Sigmoid colon (tissue), 7 donors: ENCODE data around the gene SMYD5. TPM values are rescaled to one million over a fixed set of nuclear protein-coding genes. Genes with fewer than 3 reads are reported as not detected.

Experiments
- DNase-seq: peaks from one replicate; pipeline ENCODE4 v3.0.0-alpha.2; 2019
- H3K27ac ChIP-seq, 4 donors: fragments of 200-600 bp; sonication (generic); one replicate each; pipeline ENCODE4 v1.5.1; 2016 to 2019; ENCODE audit warnings: mild to moderate bottlenecking in 1 of 4
- H3K27me3 ChIP-seq, 3 donors: fragments of 200-600 bp; sonication (generic); one replicate each; pipeline ENCODE4 v1.5.1; 2019; ENCODE audit warnings: mild to moderate bottlenecking in 1 of 3
- H3K36me3 ChIP-seq, 4 donors: fragments of 200-600 bp; sonication (generic); one replicate each; pipeline ENCODE4 v1.5.1; 2016 to 2019
- H3K4me1 ChIP-seq, 4 donors: fragments of 200-600 bp; sonication (generic); one replicate each; pipeline ENCODE4 v1.5.1; 2017 to 2019
- H3K4me3 ChIP-seq, 4 donors: fragments of 200-600 bp; sonication (generic); one replicate each; pipeline ENCODE4 v1.5.1; 2017 to 2019; ENCODE audit warnings: mild to moderate bottlenecking in 2 of 4, moderate library complexity in 1 of 4
- H3K9me3 ChIP-seq, 4 donors: fragments of 200-600 bp in 3 of 4; sonication (generic) in 3 of 4; one replicate each; pipeline versions ENCODE4 v1.5.1 to v1.6.1; 2013 to 2019
- CTCF ChIP-seq, 4 experiments: fragments of 450-650 bp in 3 of 4; fragments of 200-600 bp in 1 of 4; IDR thresholded peaks; one replicate each; pipeline ENCODE4 v1.5.1; 2016 to 2019; ENCODE audit warnings: antibody characterized with exemption in 4 of 4, mild to moderate bottlenecking in 3 of 4, moderate library complexity in 2 of 4
- EP300 ChIP-seq, 4 donors: sonication (generic); formaldehyde crosslinking; IDR thresholded peaks; one replicate each; pipeline ENCODE4 v1.6.1; 2017; ENCODE audit warnings: antibody characterized with exemption in 4 of 4
- POLR2A ChIP-seq, 2 donors: fragments of 450-650 bp; IDR thresholded peaks; one replicate each; pipeline ENCODE4 v1.6.1; 2016; ENCODE audit warnings: antibody characterized with exemption in 2 of 2, mild to moderate bottlenecking in 2 of 2, moderate library complexity in 2 of 2
- POLR2AphosphoS5 ChIP-seq, 4 donors: sonication (generic); formaldehyde crosslinking; IDR thresholded peaks; one replicate each; pipeline ENCODE4 v1.6.1; 2017; ENCODE audit warnings: antibody characterized with exemption in 4 of 4
- WGBS, 2 donors: extraction: QIAGEN DNeasy Blood & Tissue Kit; methylation state at CpG; one replicate each; pipeline ENCODE4 v1.1.7; 2013; 5-methylcytosine and 5-hydroxymethylcytosine counted together
- intact Hi-C: fragments of 100-400 bp; cut with DNase I; formaldehyde crosslinking; loops from one replicate; pipeline ENCODE4 v1.15.1; 2023
- polyA plus RNA-seq, 3 donors: library from polyadenylated mRNA; stranded (reverse); fragments of 200-250 nt; gene quantifications; one replicate each; pipeline ENCODE4 v1.2.3, GENCODE V29; 2013
- total RNA-seq, 4 donors: library from RNA; depleted of rRNA; stranded (reverse); fragments of >200 nt; gene quantifications; one replicate each; pipeline ENCODE4 v1.1.0, GENCODE V29; 2016
- donor health status: healthy with polysubstance abuse.
- donor health status: Bipolar disorder and iron deficiency.
- donor health status: healthy.

Gene SMYD5
- total and polyA plus RNA-seq, 7 donors: 5.3 to 18.2 (median 7.8) TPM

- Histone ChIP-seq H3K27ac (no peak overlapping the region), H3K36me3 (peaks cover 0 to 48% (median 12%) of the 10 kb centered on the region in 4 donors), H3K27me3 (no peaks in the 10 kb centered on the region)
These were observed 4.3 kb downstream of the SMYD5 start for GRCh38 chr2:73218298-73218697.

DNA sequence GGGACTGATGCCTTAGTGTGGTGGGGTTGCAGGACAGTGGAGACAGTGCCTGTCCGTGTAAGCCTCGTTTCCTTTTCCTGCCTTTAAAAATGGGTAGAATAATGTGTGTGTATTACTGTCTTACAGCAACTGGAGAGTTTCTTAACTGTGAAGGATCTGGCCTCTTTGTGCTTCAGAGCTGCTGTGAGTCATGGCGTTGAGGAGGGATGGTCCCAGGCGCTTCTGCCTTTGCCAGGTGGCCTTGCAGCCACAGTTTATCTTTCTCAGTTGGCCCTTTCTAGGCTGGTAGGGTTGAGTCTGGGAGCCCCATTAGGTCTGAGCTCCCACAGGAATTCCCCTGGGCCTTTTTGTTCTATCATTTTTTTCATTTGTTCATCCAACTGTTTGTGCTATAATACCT lies 9.8 kb downstream of the SMYD5 start:
- Histone ChIP-seq H3K36me3 (peaks cover 6 to 98% (median 30%) of the 10 kb centered on the region in 4 donors), H3K27me3 (no peaks in the 10 kb centered on the region), H3K4me1 (no peaks in the 10 kb centered on the region), H3K27ac (no peak overlapping the region), H3K9me3 (no peaks in the 10 kb centered on the region), H3K4me3 (no peak overlapping the region)
- TF ChIP-seq CTCF (IDR thresholded peaks at IDR 0.05) (no peak), POLR2AphosphoS5 (IDR thresholded peaks at IDR 0.05) (no peak), POLR2A (IDR thresholded peaks at IDR 0.05) (no peak), EP300 (IDR thresholded peaks at IDR 0.05) (no peak)
- WGBS, 2 donors: 90 to 93% methylated on average over 4 of the region's 4 CpGs
- intact Hi-C loops: no loop called here
- no peak for DNase-seq

More at GRCh38 chr2:73218298-73218697, 4.3 kb downstream of the SMYD5 start:
- no peak for DNase-seq
- TF ChIP-seq CTCF (IDR thresholded peaks at IDR 0.05): no peak
- TF ChIP-seq POLR2A (IDR thresholded peaks at IDR 0.05): no peak
- no peak for TF ChIP-seq EP300 (IDR thresholded peaks at IDR 0.05)
- no peak for TF ChIP-seq POLR2AphosphoS5 (IDR thresholded peaks at IDR 0.05)
- Histone ChIP-seq H3K9me3 (no peaks in the 10 kb centered on the region), H3K4me3 (no peak overlapping the region), H3K4me1 (peaks cover 0 to 20% (median 7%) of the 10 kb centered on the region in 4 donors)
- intact Hi-C loops: no loop called here

DNA sequence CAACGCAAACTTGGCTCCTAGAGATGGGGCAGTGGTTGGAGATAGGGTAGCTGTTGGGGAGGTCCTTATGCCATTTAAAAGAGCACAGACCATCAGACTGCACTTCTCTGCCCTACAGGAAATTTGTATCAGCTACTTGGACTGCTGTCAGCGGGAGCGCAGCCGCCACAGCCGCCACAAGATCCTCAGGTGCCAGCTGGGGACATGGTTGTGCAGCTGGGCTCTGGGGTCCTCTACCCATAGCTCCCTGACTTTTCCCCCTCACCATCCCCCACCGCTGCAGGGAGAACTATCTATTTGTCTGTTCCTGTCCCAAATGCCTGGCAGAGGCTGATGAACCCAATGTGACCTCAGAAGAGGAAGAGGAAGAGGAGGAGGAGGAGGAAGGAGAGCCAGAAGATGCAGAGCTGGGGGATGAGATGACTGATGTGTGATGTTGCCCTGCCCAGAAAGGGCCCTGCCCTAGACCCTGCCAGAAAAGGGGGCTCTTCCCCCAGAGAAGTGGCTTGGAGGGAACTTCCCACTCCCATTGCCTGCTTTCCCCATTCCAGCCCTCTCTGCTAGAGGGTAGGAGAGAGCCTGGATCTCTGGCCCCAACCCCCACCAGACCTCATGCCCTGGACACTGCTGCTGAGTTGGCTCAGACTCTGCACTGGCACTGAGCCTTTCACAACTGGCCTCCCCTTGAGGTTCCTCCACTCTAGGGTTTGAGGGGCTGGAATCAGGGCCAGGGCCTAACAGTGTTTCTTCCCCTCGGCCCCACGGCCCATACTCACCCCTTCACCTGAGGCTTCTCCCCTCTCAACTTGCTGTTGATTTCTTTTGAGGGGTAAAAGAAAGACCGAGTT lies 11.7 kb downstream of the SMYD5 start:
- WGBS, 2 donors: 75 to 85% methylated on average over 9 of the region's 9 CpGs
- Histone ChIP-seq H3K4me3 (no peak overlapping the region), H3K9me3 (no peaks in the 10 kb centered on the region), H3K4me1 (no peaks in the 10 kb centered on the region), H3K27ac (no peak overlapping the region), H3K36me3 (peaks cover 4 to 92% (median 25%) of the 10 kb centered on the region in 4 donors), H3K27me3 (no peaks in the 10 kb centered on the region)
- DNase-seq: no peak
- TF ChIP-seq EP300 (IDR thresholded peaks at IDR 0.05) (no peak), CTCF (IDR thresholded peaks at IDR 0.05) (no peak), POLR2AphosphoS5 (IDR thresholded peaks at IDR 0.05) (no peak), POLR2A (IDR thresholded peaks at IDR 0.05) (no peak)
- intact Hi-C loops: no loop called here

DNA sequence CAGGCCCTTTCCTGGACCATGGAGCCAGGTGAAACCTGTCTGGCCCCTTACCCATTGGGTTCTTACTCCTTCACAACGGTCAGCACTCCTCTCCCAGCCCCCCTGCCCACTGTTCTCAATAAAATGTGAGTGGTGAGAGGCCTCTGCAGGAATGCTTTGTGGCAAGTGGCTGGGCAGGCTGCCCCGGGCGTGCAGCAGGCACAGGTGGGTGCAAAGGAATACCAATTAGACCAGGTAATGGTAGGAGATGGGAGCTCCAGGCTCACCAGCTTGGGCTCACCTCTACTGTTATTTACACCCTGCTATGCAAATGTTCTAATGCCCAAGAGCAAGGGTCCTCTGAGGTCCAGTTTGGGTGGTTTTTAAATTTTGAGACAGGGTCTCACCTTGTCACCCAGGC lies 13.0 kb downstream of the SMYD5 start:
- Histone ChIP-seq H3K27ac (no peak overlapping the region), H3K4me1 (peaks cover 0 to 6% (median 0%) of the 10 kb centered on the region in 4 donors), H3K4me3 (no peak overlapping the region), H3K27me3 (no peaks in the 10 kb centered on the region), H3K36me3 (peaks cover 0 to 78% (median 21%) of the 10 kb centered on the region in 4 donors), H3K9me3 (no peaks in the 10 kb centered on the region)
- DNase-seq: no peak
- intact Hi-C loops: no loop called here
- WGBS, 2 donors: 87 to 91% methylated on average over 3 of the region's 3 CpGs
- TF ChIP-seq CTCF (IDR thresholded peaks at IDR 0.05): no peak
- TF ChIP-seq POLR2AphosphoS5 (IDR thresholded peaks at IDR 0.05): no peak
- no peak for TF ChIP-seq POLR2A (IDR thresholded peaks at IDR 0.05)
- no peak for TF ChIP-seq EP300 (IDR thresholded peaks at IDR 0.05)
